PC-3 (cell line): ENCODE results near the gene TENM4. TPM values are rescaled to one million over a fixed set of nuclear protein-coding genes. Genes with fewer than 3 reads are reported as not detected.
A peak's percentile ranks its signal among the peaks of the same experiment; 100 is the strongest.

ENCODE experiments used
- ATAC-seq: fragments of 200-7000 bp; cut with Tn5 transposase; 2 replicates; pipeline ENCODE4 v1.9.1; 2020; ENCODE audit warnings: mild to moderate bottlenecking, moderate library complexity
- BruUV-seq: library from RNA; stranded (reverse); fragments of 400-500 nt; replicated peaks from 2 replicates; lab custom pipeline; 2021; lab: Mats Ljungman, UMichigan
- CTCF ChIA-PET: fragments of 300-600 bp; sonication (Branson Sonifier 250); formaldehyde crosslinking; loops from one replicate; lab custom pipeline; 2022; ENCODE audit warnings: antibody characterized with exemption; lab: Charles Lee
- POLR2A ChIA-PET: fragments of 300-600 bp; sonication (Branson Sonifier 250); formaldehyde crosslinking; loops from one replicate; lab custom pipeline; 2022; ENCODE audit warnings: antibody characterized with exemption; ENCODE audit not compliant: unreplicated experiment; lab: Charles Lee
- DNase-seq: peaks from one replicate; pipeline ENCODE4 v3.0.0-alpha.2; 2015
- H2AFZ ChIP-seq: fragments of 300-600 bp; sonication (generic); 2 replicates; pipeline ENCODE4 v1.6.0; 2016; ENCODE audit warnings: antibody characterized with exemption, low read length
- H3F3A ChIP-seq: fragments of 300-600 bp; sonication (generic); one replicate; pipeline ENCODE4 v1.6.0; 2017; ENCODE audit warnings: antibody characterized with exemption, low read length, control low read depth, mild to moderate bottlenecking; ENCODE audit not compliant: unreplicated experiment
- H3K27ac ChIP-seq: fragments of 300-600 bp; sonication (generic); 2 replicates; pipeline ENCODE4 v1.5.1; 2016; ENCODE audit warnings: mild to moderate bottlenecking, low read length
- H3K27me3 ChIP-seq: fragments of 300-600 bp; sonication (generic); 2 replicates; pipeline ENCODE4 v1.6.1; 2016; ENCODE audit warnings: low read length, mixed read lengths
- H3K36me3 ChIP-seq: fragments of 300-600 bp; sonication (generic); 2 replicates; pipeline ENCODE4 v1.6.1; 2016; ENCODE audit warnings: low read depth, mixed run types, low read length, mixed read lengths
- H3K4me1 ChIP-seq: fragments of 300-600 bp; sonication (generic); 2 replicates; pipeline ENCODE4 v1.5.1; 2016; ENCODE audit warnings: low read length; ENCODE audit not compliant: insufficient read depth
- H3K4me2 ChIP-seq: fragments of 300-600 bp; sonication (generic); 2 replicates; pipeline ENCODE4 v1.6.0; 2016; ENCODE audit warnings: low read length
- H3K4me3 ChIP-seq: fragments of 300-600 bp; sonication (generic); 2 replicates; pipeline ENCODE4 v1.5.1; 2016; ENCODE audit warnings: mild to moderate bottlenecking, low read length, mixed read lengths
- H3K79me2 ChIP-seq: fragments of 300-600 bp; sonication (generic); 2 replicates; pipeline ENCODE4 v1.6.1; 2017; ENCODE audit warnings: low read length, mixed read lengths
- H3K9ac ChIP-seq: fragments of 300-600 bp; sonication (generic); 2 replicates; pipeline ENCODE4 v1.6.0; 2016; ENCODE audit warnings: mild to moderate bottlenecking, low read length
- H3K9me2 ChIP-seq: fragments of 300-600 bp; sonication (generic); replicated peaks from 2 replicates; pipeline ENCODE4 v1.6.1; 2016; ENCODE audit warnings: mixed run types, low read length, mixed read lengths
- H3K9me3 ChIP-seq: fragments of 300-600 bp; sonication (generic); 2 replicates; pipeline ENCODE4 v1.6.1; 2016; ENCODE audit warnings: low read length, mixed read lengths
- H4K20me1 ChIP-seq: fragments of 300-600 bp; sonication (generic); 2 replicates; pipeline ENCODE4 v1.6.1; 2016; ENCODE audit warnings: low read length, mixed read lengths
- CTCF ChIP-seq: fragments of 300-600 bp; sonication (generic); conservative IDR thresholded peaks from 2 replicates; pipeline ENCODE4 v1.5.1; 2017; ENCODE audit warnings: antibody characterized with exemption, low read depth, mild to moderate bottlenecking, low read length
- EZH2 ChIP-seq: fragments of 300-600 bp; sonication (generic); IDR thresholded peaks from one replicate; pipeline ENCODE4 v1.6.1; 2017; ENCODE audit warnings: antibody characterized with exemption, mild to moderate bottlenecking, low read length; ENCODE audit not compliant: unreplicated experiment
- EZH2phosphoT487 ChIP-seq: fragments of 300-600 bp; sonication (generic); IDR thresholded peaks from 2 replicates; pipeline ENCODE4 v1.6.1; 2018; ENCODE audit warnings: mild to moderate bottlenecking, antibody characterized with exemption, low read length, borderline replicate concordance
- intact Hi-C: fragments of 100-400 bp; cut with micrococcal nuclease; formaldehyde crosslinking; loops from 2 replicates; pipeline ENCODE4 v1.9.0; 2023
- total RNA-seq: library from RNA; depleted of rRNA; stranded (reverse); fragments of >200 nt; gene quantifications from 2 replicates; pipeline ENCODE4 v1.2.3, GENCODE V29; 2014

Gene TENM4
- total RNA-seq, 1 experiment from 2014 or later, result 19.7 TPM

GRCh38 chr11:78784321-78785061, 656.3 kb downstream of the TENM4 start:
- DNase-seq (peak; percentile 90), ATAC-seq (peak; percentile 83)
- POLR2A ChIA-PET, result interaction anchor here (0.6 kb wide), 1 partner anchor 12 kb away, joined by 5 read pairs; no protein-coding TSS in a partner anchor
- H3K27me3 ChIP-seq, result no peaks in the 10 kb centered on the region
- H3K4me3 ChIP-seq, result no peak overlapping the region
- peak overlapping the region; percentile 84 for H3K27ac ChIP-seq
- peaks cover 45% of the 10 kb centered on the region for H3K4me1 ChIP-seq
- H2AFZ ChIP-seq, result no peak overlapping the region
- H3K36me3 ChIP-seq, result no peaks in the 10 kb centered on the region
- H3K9me3 ChIP-seq, result no peaks in the 10 kb centered on the region
- H3F3A ChIP-seq, result peaks cover 7% of the 10 kb centered on the region
- peak overlapping the region; percentile 60 for H3K4me2 ChIP-seq
- H4K20me1 ChIP-seq, result no peaks in the 10 kb centered on the region
- TF ChIP-seq CTCF, result no peak
- no peak for TF ChIP-seq EZH2
- no peak for TF ChIP-seq EZH2phosphoT487
- no peaks in the 10 kb centered on the region for H3K9me2 ChIP-seq
- H3K9ac ChIP-seq, result peak overlapping the region; percentile 31
- H3K79me2 ChIP-seq, result no peaks in the 10 kb centered on the region
- TSS peak; percentile 40 for BruUV-seq
- CTCF ChIA-PET, result no interaction called here
- intact Hi-C loops, result no loop called here

- Histone ChIP-seq H3K27ac (peak overlapping the region; percentile 84), H3K9ac (peak overlapping the region; percentile 29), H2AFZ (no peak overlapping the region), H3K27me3 (no peaks in the 10 kb centered on the region), H3K36me3 (no peaks in the 10 kb centered on the region), H4K20me1 (no peaks in the 10 kb centered on the region), H3K9me3 (no peaks in the 10 kb centered on the region), H3K4me3 (no peak overlapping the region), H3K4me2 (peak overlapping the region; percentile 60), H3K9me2 (no peaks in the 10 kb centered on the region), H3K79me2 (no peaks in the 10 kb centered on the region), H3K4me1 (peaks cover 39% of the 10 kb centered on the region), H3F3A (peaks cover 7% of the 10 kb centered on the region)
- CTCF ChIA-PET, result no interaction called here
- BruUV-seq, result no TSS peak
- ATAC-seq (no peak), DNase-seq (no peak)
- TF ChIP-seq EZH2phosphoT487, result no peak
- TF ChIP-seq EZH2, result no peak
- no peak for TF ChIP-seq CTCF
- POLR2A ChIA-PET, result no interaction called here
- intact Hi-C loops, result no loop called here
Measured at GRCh38 chr11:78783846-78784245, 657.0 kb downstream of the TENM4 start.

GRCh38 chr11:78783301-78783700, 657.5 kb downstream of the TENM4 start:
- peak overlapping the region; percentile 29; the same call in 1 of the 2 replicates for H3K9ac ChIP-seq
- H3K79me2 ChIP-seq, result no peaks in the 10 kb centered on the region
- H3K27me3 ChIP-seq, result no peaks in the 10 kb centered on the region
- H3K36me3 ChIP-seq, result no peaks in the 10 kb centered on the region
- DNase-seq (peak; percentile 56), ATAC-seq (peak; percentile 45)
- TF ChIP-seq EZH2 (no peak), CTCF (no peak), EZH2phosphoT487 (no peak)
- intact Hi-C loops, result no loop called here
- peaks cover 33% of the 10 kb centered on the region for H3K4me1 ChIP-seq
- 0 out of 2 replicates have a peak overlapping the region, but pooled peaks have one; percentile 4 for H3K4me3 ChIP-seq
- BruUV-seq, result no TSS peak
- H2AFZ ChIP-seq, result no peak overlapping the region
- ChIA-PET CTCF (no interaction called here), POLR2A (no interaction called here)
- peak overlapping the region; percentile 60 for H3K4me2 ChIP-seq
- peaks cover 7% of the 10 kb centered on the region for H3F3A ChIP-seq
- H4K20me1 ChIP-seq, result no peaks in the 10 kb centered on the region
- H3K27ac ChIP-seq, result peak overlapping the region; percentile 84
- H3K9me2 ChIP-seq, result no peaks in the 10 kb centered on the region
- no peaks in the 10 kb centered on the region for H3K9me3 ChIP-seq
